Activated T-cell treated with anti-CD3 and anti-CD28 coated beads, Interleukin-2, amount 50 U/mL, for 72 hours (primary cell): ENCODE data around the gene TSPAN18. TPM values are rescaled to one million over a fixed set of nuclear protein-coding genes. Genes with fewer than 3 reads are reported as not detected.
"Not testable (repeated sequence)": the region's sequence is repeated elsewhere in the genome, so short reads cannot be mapped to it uniquely, and the experiment has no call there.

Experiments
- ATAC-seq, 2 donors: fragments of 150-1000 bp; cut with Tn5 transposase; replicated peaks in 1 of 2; 2 replicates each; pipeline ENCODE4 v1.10.0; 2021; ENCODE audit warnings: moderate library complexity in 2 of 2, mild to moderate bottlenecking in 1 of 2
- DNase-seq, 2 donors: peaks; one replicate each; pipeline ENCODE4 v3.0.0; 2021 to 2022; ENCODE audit warnings: mixed read lengths in 1 of 2
- H3K27ac Mint-ChIP-seq: one replicate; pipeline ENCODE4 v1.8.0; 2022; ENCODE audit warnings: mild to moderate bottlenecking, moderate library complexity, mixed read lengths
- H3K27me3 Mint-ChIP-seq: one replicate; pipeline ENCODE4 v1.8.0; 2022; ENCODE audit warnings: low read depth, mixed read lengths
- H3K36me3 Mint-ChIP-seq, 2 donors: one replicate each; pipeline ENCODE4 v1.8.0; 2022; ENCODE audit warnings: mixed read lengths in 2 of 2, mild to moderate bottlenecking in 1 of 2; ENCODE audit not compliant: insufficient read depth in 2 of 2
- H3K4me1 Mint-ChIP-seq: one replicate; pipeline ENCODE4 v1.8.0; 2022; ENCODE audit warnings: low read depth, mixed read lengths
- H3K4me3 Mint-ChIP-seq, 2 donors: one replicate each; pipeline ENCODE4 v1.8.0; 2022; ENCODE audit warnings: mild to moderate bottlenecking in 2 of 2, mixed read lengths in 2 of 2, moderate library complexity in 2 of 2
- H3K9me3 Mint-ChIP-seq, 2 donors: one replicate each; pipeline ENCODE4 v1.8.0; 2022; ENCODE audit warnings: mixed read lengths in 2 of 2
- total RNA-seq, 2 donors: library from RNA; stranded (reverse); gene quantifications; one replicate each; pipeline ENCODE4 v1.2.3, GENCODE V29; 2022

TSPAN18 gene
- total RNA-seq, 2 donors from 2014 or later: 1.3 to 1.8 TPM

DNA sequence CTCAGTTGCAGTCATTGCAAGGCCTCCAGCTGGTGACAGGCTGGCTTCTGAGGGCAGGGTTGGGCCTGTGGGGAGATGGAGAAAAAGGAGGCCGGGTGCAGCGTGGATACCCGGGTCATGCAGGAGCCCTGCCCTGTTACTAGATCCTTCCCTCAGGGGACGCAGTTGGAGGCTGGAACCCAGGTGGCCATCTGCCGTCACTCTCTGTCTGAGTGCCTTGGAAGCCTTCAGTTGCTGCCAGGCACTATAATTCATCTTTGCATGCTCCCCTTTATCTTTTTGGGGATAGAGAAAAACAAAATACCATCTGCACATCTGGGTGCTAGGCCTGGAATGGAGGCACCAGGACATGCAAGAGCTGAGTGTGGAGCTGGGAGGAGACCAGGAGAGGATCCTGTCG, 141.3 kb downstream of the TSPAN18 start:
- no peaks in the 10 kb centered on the region for H3K9me3 Mint-ChIP-seq
- peaks cover 31% of the 10 kb centered on the region for H3K27me3 Mint-ChIP-seq
- DNase-seq (no peak), ATAC-seq (no peak)
- peaks cover 11% of the 10 kb centered on the region for H3K4me1 Mint-ChIP-seq
- H3K4me3 Mint-ChIP-seq: no peak overlapping the region
- no peaks in the 10 kb centered on the region for H3K36me3 Mint-ChIP-seq
- no peak overlapping the region for H3K27ac Mint-ChIP-seq

DNA sequence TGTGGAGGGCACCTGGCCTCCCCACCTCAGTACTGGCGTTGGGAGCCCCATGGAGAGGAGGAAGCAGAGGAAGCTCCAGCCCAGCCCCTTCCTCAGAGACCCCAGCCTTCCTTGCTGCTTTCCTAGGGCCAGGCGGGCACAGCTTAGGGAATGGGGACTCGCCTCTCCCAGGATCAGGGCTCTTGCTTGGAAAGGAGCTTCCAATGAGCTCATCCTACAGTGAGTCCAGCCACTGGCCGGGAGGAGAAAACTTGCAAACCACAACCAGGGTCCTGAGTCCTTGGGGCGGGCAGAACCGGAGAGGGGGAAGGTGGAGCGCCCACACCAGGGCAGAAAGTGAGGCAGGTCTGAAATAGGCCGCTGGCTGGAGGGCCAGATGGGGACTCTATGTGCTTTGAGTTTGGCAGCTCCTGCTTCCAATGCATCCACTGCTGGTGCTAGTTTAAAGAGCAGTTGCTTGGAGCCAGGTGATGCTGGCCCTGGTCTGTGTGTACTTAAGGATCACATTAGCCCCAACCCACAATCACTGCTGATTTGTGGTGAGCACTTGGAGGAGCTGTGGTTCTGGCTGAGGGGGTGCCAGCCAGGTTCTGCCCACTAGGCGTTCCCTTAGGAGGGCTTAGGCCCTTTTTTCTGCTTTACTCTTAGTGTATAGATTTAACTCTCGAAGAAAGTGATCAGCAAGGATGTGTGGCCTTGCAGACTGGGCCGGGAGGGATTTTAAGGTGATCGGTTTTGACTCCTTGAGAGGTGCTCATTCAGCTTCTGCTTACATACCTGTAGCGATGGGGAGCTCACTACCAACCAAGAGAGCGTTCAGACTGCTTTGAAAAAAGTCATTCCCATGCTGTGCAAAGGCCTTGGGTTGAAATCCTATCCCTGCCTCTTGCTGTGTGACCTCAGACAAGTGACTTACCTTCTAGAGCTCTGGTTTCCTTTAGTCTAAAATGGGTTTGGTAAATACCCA, 142.0 kb downstream of the TSPAN18 start:
- no peak for ATAC-seq

DNA sequence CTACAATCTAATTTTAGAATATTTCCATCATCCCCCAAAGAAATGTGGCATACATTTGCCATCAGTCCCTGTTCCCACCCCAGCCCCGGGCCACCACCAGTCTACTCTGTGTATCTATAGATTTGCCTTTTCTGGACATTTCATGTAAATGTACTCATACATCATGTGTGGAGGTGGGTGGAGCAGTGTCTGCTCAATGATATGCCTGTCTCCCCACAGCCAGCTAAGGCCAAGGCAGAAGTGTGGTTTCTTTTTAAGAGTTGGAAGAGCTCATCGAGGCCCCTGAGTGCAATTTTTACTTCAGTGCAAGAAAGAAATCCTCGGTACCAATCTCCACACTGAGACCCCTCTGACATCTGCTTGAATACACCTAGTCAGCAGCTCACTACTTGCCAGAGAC, 143.4 kb downstream of the TSPAN18 start:
- DNase-seq (no peak), ATAC-seq (no peak)
- Mint-ChIP-seq H3K36me3 (no peaks in the 10 kb centered on the region), H3K27ac (no peak overlapping the region), H3K4me3 (no peak overlapping the region), H3K27me3 (peaks cover 17% of the 10 kb centered on the region), H3K4me1 (peaks cover 10% of the 10 kb centered on the region), H3K9me3 (no peaks in the 10 kb centered on the region)

More for the DNA sequence above, 142.0 kb downstream of the TSPAN18 start:
- no peak overlapping the region for H3K4me3 Mint-ChIP-seq
- no peak overlapping the region for H3K27ac Mint-ChIP-seq
- no peaks in the 10 kb centered on the region for H3K9me3 Mint-ChIP-seq
- DNase-seq: no peak
- peaks cover 24% of the 10 kb centered on the region for H3K27me3 Mint-ChIP-seq
- no peaks in the 10 kb centered on the region for H3K36me3 Mint-ChIP-seq
- H3K4me1 Mint-ChIP-seq: peaks cover 10% of the 10 kb centered on the region

DNA sequence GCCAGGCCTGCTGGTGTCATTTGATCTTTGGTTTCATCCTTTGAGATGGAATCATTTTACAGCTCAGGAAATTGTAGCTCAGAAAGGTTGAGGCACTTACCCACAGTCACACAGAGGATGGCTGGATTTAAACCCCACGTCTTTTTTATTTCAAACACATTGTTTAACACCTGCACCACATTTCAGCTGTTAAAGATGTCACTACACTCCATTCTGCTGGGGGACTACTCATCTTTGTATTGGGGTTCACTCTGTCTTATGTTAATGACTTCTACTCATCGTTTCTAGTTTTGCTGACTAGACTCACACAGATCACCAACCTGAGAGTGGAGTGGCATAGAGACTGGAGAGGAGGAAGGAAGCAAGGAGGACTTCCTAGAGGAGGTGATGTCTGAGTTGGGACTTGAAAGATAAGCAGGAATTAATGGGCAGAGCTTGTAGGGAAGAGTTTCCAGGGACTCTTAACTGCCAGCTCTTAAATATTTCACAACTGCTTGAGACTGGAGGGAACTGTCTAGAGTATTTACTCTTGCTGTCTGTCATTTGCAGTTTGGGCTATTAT, 143.9 kb downstream of the TSPAN18 start:
- Mint-ChIP-seq H3K4me3 (no peak overlapping the region), H3K27ac (no peak overlapping the region), H3K4me1 (peaks cover 10% of the 10 kb centered on the region), H3K9me3 (no peaks in the 10 kb centered on the region), H3K36me3 (no peaks in the 10 kb centered on the region), H3K27me3 (peaks cover 13% of the 10 kb centered on the region)
- no peak for ATAC-seq
- DNase-seq: no peak

DNA sequence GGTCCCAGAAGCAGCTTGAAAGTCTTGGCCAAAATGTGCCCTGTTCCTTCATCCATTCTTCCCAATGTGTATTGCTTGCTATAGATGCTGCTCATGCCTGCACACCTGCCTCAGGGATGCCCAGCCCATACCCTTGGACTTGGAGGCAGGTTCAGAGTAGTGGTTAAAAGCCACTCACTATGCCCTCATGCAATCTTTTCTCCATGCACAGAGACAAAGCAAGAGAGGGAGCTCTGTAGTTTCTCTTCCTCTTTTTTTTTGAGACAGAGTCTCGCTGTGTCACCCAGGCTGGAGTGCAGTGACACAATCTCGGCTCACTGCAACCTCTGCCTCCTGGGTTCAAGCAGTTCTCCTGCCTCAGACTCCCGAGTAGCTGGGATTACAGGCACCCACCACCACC, 144.9 kb downstream of the TSPAN18 start:
- H3K4me3 Mint-ChIP-seq, H3K9me3 Mint-ChIP-seq, H3K4me1 Mint-ChIP-seq, DNase-seq, ATAC-seq, H3K36me3 Mint-ChIP-seq, H3K27ac Mint-ChIP-seq: not testable (repeated sequence)
- peaks cover 13% of the 10 kb centered on the region for H3K27me3 Mint-ChIP-seq

DNA sequence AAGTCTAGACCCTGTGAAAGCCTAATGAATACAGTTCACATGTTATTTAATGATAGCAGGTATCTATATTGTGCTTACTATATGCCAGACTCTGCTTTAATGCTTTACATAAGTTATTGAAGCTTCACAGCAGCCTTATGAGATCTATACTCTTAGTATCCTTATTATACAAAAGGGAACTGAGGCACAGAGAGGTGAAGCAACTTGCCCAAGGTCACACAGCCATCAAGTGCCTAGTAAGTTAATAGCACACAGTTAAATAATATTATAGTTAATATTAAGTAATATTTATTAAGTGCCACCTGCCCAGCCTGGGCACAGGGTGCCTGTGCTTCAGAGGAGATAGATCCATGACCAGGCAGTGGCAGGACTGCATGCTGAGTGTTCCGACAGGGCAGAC, 145.8 kb downstream of the TSPAN18 start:
- ATAC-seq: no peak
- no peaks in the 10 kb centered on the region for H3K9me3 Mint-ChIP-seq
- no peak for DNase-seq
- H3K27ac Mint-ChIP-seq: no peak overlapping the region
- H3K36me3 Mint-ChIP-seq: no peaks in the 10 kb centered on the region
- H3K4me3 Mint-ChIP-seq: no peak overlapping the region
- peaks cover 7% of the 10 kb centered on the region for H3K4me1 Mint-ChIP-seq
- H3K27me3 Mint-ChIP-seq: peaks cover 10% of the 10 kb centered on the region

DNA sequence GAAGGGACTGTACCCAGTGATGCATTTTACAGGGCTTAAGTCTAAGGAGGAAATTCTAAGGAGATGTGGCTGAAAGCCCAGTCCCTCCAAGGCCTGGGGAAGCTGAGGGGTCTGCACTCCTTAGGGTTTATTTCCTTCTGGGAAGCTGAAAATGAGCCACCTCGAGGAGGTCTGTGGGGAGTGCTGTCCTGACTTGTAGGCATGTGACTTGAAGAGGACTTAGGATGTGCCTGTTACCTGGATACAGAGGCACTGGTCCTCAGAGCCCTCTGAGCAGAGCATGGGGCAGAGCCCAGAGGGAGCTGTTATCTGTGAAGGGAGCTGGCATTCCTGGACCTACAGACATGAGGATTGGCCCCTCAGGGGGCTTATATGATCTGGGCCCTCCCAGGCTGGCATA, 146.8 kb downstream of the TSPAN18 start:
- DNase-seq: no peak
- peaks cover 5% of the 10 kb centered on the region for H3K4me1 Mint-ChIP-seq
- H3K27ac Mint-ChIP-seq: no peak overlapping the region
- no peaks in the 10 kb centered on the region for H3K9me3 Mint-ChIP-seq
- no peak for ATAC-seq
- no peaks in the 10 kb centered on the region for H3K36me3 Mint-ChIP-seq
- H3K27me3 Mint-ChIP-seq: peaks cover under 1% of the 10 kb centered on the region
- no peak overlapping the region for H3K4me3 Mint-ChIP-seq

DNA sequence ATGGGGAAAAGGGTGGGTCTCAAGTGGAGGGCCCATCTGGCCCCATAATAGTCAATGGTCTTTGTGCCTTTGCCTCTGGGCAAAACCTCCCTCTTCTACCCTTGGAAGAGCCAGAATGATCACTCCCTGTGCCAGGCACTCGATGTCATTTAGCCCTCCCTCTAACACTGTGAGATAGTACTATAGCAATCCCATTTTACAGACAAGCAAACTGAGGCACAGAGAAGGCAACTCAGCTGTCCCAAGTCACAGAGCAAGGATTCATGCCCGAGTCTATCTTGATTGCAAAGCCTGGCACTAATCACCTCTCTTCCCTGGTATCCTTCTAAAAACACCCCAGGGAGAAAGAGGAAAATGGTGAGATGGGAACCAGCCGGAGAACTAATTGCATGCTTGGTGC, 147.5 kb downstream of the TSPAN18 start:
- Mint-ChIP-seq H3K4me3 (no peak overlapping the region), H3K36me3 (no peaks in the 10 kb centered on the region), H3K27me3 (no peaks in the 10 kb centered on the region), H3K27ac (no peak overlapping the region), H3K9me3 (no peaks in the 10 kb centered on the region), H3K4me1 (peaks cover 5% of the 10 kb centered on the region)
- DNase-seq (no peak), ATAC-seq (no peak)

DNA sequence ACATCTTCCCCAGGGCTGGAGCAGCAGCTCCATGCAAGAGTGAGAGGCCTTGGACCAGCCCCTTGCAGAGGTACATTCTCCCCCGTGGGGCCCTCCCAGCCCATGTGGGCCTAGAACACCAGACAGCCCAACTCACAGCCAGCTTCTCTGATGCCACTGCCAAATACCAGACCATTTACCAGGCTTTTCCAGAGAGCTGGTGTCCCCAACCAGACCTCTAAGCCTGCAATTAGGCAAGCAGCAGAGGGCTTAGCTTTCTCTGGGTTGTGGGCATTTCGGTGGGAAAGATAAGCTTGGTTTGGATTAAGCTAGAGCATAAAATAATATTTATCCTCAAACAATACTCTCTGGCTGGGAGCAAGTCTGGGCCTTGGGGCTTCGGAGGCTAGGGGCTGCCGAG, 148.3 kb downstream of the TSPAN18 start:
- no peak overlapping the region for H3K27ac Mint-ChIP-seq
- H3K36me3 Mint-ChIP-seq: no peaks in the 10 kb centered on the region
- H3K4me3 Mint-ChIP-seq: no peak overlapping the region
- H3K4me1 Mint-ChIP-seq: peaks cover 3% of the 10 kb centered on the region
- H3K27me3 Mint-ChIP-seq: no peaks in the 10 kb centered on the region
- ATAC-seq (no peak), DNase-seq (no peak)
- H3K9me3 Mint-ChIP-seq: no peaks in the 10 kb centered on the region

DNA sequence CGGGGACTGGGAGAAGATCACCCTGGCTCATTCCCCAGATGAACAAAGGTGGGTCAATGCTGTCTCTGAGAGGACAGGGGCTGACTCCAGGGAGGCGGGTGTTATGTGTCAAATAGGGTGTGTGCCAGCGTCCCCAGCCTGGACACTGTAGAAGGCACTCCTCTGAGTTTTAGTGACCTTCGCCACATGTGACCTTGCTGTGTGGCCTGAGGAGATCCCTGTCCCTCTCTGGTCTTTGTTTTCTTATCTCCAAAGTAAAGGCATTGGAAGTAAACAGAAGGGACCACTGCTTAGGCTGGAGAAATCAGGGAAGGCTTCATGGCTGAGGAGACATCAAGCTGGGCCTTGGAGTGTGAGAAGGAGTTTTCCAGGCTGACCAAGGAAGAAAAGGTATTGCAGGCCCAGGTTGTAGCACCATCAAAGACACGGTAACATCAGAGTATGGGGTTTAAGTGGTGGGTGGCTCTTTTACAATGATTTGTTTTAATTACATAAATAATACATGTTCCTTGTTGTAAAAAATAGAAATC, 149.5 kb downstream of the TSPAN18 start:
- H3K4me3 Mint-ChIP-seq: no peak overlapping the region

DNA sequence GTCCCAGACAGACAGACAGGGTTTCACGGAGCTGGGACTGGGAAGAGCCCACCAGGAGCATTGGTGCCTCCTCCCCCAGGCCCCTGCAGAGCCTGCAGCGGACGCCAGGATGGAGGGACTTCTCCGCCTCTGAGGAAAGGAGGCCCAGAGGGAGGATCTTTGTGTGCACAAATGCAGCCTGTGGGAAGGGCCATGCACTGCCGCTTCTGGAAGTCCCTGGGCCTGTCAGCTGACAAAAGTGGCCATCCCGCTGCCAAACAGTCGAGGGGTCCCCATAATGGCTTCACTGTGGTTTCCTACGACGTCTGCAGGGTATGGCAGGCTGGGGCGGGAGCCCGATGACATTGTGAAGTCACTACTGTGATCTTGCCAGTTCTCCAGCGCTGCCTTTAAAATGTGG, 150.1 kb downstream of the TSPAN18 start:
- no peak for DNase-seq
- Mint-ChIP-seq H3K27ac (no peak overlapping the region), H3K4me1 (no peaks in the 10 kb centered on the region), H3K9me3 (no peaks in the 10 kb centered on the region), H3K36me3 (no peaks in the 10 kb centered on the region), H3K4me3 (no peak overlapping the region), H3K27me3 (no peaks in the 10 kb centered on the region)
- ATAC-seq: no peak

More for the DNA sequence above, 149.5 kb downstream of the TSPAN18 start:
- no peak for DNase-seq
- Mint-ChIP-seq H3K9me3 (no peaks in the 10 kb centered on the region), H3K36me3 (no peaks in the 10 kb centered on the region), H3K27me3 (no peaks in the 10 kb centered on the region), H3K27ac (no peak overlapping the region), H3K4me1 (no peaks in the 10 kb centered on the region)
- ATAC-seq: no peak

DNA sequence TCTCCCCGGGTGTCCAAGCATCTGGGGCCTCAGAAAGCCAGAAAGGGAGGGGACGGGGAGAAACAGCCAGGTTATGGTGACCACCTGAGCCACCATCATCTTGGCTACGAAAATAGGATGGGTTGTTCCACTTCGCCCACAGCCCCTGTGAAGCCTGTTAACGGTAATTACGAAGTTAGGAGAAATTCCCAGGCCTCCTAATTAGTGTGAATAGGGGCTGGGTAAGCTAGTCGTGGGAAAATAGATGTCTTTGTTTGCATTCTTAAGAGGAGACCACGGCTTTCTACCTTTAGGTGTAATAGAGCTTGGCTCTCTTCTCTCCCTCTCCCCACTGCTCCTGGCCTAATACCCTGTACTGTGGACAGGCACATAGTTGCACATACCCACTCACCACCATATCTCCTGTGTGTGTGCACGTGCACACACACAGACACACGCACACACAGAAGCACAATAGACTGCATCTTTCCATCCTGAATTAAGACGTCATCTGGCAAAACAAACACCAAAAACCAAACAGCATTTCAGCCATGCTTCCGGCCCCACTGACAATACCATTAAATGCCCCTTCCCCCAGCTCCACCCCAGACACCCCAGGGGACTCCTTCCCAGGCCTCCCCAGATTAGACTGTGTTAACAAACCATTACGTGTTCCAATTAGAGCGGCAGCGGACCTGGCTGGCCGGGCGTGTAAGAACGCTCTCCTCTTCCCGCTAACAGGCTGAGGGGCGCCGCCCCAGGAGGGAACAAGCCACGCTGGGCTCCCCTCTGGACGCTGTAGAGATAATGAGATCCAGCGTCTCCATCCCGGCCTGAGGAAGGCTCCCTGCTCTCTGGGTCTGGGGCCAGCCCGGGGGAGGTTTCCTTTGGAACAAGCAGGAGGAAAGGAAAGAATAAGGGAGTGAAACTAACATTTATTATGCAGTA, 151.1 kb downstream of the TSPAN18 start:
- H3K27ac Mint-ChIP-seq: no peak overlapping the region
- H3K4me1 Mint-ChIP-seq: no peaks in the 10 kb centered on the region
- no peaks in the 10 kb centered on the region for H3K27me3 Mint-ChIP-seq
- no peak overlapping the region for H3K4me3 Mint-ChIP-seq
- H3K36me3 Mint-ChIP-seq: no peaks in the 10 kb centered on the region
- H3K9me3 Mint-ChIP-seq: no peaks in the 10 kb centered on the region
- ATAC-seq: no peak
- DNase-seq: no peak

DNA sequence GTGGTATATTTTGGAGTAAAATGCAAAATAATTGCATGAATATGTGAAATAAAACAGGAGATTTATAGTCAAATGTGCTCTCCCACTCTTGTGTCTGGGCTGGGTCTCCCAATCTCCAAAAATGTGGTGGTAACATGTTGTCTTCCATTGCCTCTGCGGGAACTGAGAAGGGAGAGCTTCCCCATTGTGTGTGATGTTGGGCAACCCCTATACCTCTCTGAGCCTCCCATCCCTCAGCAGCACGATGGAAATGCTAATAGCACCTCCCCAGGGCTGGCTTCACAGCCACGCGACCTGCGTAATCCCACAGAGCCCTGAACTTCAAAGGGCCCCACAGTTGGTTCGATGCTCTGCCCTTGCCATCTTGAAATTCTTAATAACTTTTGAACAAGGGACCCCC, 151.9 kb downstream of the TSPAN18 start:
- no peak for DNase-seq
- Mint-ChIP-seq H3K36me3 (no peaks in the 10 kb centered on the region), H3K27me3 (no peaks in the 10 kb centered on the region), H3K4me1 (no peaks in the 10 kb centered on the region), H3K27ac (no peak overlapping the region), H3K4me3 (no peak overlapping the region), H3K9me3 (no peaks in the 10 kb centered on the region)
- no peak for ATAC-seq
